SIG-M5 (cell line): ENCODE results near the gene VDAC1.
"Not testable (repeated sequence)": the region's sequence is repeated elsewhere in the genome, so short reads cannot be mapped to it uniquely, and the experiment has no call there.

Experiments used
- DNase-seq: peaks from one replicate; lab custom pipeline; 2025; lab: John Stamatoyannopoulos, UW

Gene VDAC1

DNA sequence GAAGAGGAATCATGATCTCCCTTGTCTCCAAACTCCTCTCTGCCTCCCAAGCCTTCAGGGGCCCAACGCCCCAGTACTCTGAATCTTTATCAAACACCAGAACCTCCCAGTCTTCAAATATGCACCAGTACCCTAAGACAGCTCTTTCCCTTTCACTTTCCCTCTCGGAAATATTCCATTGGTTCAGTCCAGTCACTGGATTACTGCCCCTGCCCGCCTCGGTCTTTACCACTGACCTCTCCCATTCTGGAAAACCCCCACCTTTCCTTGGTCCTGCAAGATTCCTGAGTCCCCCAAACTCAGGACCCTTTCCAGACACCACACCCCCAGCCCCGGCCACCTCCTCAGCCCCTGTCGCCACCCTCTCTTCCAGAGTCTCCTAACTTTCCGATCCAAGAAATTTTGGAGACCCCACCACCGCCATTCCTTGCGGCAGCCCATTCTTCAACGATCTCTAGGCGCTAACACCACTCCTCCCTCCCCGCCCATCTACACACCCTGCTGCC lies 37.0 kb downstream of the VDAC1 start:
- no peak for DNase-seq

DNA sequence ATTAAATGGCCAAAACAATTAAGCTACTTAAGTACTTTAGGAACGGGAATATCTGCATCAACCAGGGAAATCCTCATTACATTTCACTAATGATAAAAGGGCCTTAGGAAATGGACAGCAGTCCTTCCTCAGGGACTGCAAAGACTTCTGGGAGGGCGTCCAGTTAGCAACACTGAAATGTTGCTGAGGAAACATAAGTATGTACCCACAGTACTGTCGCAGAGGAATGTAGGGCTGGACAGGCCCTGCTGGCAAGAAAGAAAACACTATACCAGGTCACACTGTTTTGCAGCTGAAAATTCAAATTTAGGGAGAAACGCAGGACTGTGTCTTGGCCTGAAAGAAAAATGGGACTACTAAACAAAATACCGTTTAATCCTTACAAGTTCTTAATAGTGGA lies 37.7 kb downstream of the VDAC1 start:
- no peak for DNase-seq

DNA sequence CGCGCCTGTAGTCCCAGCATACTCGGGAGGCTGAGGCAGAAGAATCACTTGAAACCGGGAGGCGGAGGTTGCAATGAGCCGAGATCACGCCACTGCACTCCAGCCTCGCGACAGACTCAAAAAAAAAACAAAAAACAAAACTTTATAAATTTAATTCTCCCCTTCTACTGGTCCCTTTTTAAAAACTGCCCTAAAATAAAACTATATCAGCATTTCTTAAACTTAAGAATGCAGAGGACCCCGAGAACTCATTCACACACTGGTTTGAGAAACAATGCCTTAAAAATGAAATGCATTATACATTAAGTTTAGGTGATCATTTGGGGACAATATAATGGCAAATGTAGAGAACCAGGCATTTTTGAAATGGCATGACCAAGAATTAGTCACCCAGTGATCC lies 38.7 kb downstream of the VDAC1 start:
- no peak for DNase-seq

DNA sequence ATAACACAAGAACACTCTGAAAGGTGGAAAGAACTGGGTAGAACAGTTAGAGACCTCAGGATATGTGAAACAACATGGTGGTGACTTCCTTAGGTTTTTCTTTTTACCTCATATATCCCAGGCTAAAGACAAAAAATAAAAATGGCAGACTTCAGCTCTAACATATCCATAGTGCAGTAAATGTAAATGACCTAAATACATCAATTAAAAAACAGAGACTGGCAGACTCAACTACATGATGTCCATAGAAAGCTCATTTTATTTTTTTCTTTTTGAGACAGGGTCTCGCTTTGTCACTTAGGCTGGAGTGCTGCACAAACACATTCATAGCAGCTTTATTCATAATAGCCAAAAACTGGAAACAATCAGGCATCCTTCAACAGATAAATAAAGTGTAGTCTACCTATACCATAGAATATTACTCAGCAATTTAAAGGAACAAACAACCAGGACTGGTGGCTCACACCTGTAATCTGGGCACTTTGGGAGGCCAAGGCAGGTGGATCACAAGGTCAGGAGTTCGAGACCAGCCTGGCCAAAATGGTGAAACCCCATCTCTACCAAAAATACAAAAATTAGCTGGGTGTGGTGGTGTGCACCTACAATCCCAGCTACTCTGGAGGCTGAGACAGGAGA lies 41.2 kb downstream of the VDAC1 start:
- no peak for DNase-seq

DNA sequence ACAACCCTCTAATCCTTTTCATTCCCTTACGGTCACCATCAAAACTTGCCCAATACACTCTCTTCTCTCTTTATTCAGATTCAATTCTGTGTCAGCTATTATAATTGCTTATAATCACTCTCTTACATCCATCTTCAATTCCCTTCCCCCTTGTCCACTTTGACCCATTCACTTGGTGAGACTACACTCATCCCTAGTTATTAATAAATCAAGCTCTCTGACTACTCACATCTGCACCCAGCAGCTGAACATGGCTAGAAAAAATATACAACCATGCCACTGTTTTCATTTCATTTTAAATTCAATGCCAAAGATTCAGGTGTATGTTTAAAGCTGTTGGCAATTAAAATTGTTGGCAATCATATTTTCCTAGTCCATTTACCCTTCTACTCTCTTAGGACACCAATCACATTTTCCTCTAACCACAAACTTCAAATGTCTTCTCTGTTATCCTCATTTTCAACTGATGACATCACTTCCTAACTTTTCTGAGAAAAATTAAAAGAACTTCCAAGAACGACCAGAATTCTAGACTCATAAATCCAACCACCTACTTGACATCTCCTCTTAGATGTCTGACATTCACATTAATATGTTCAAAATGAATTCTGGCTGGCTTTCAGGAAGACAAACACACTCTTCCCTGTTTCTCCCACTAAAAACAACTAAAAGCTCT lies 41.8 kb downstream of the VDAC1 start:
- DNase-seq, result no peak

DNA sequence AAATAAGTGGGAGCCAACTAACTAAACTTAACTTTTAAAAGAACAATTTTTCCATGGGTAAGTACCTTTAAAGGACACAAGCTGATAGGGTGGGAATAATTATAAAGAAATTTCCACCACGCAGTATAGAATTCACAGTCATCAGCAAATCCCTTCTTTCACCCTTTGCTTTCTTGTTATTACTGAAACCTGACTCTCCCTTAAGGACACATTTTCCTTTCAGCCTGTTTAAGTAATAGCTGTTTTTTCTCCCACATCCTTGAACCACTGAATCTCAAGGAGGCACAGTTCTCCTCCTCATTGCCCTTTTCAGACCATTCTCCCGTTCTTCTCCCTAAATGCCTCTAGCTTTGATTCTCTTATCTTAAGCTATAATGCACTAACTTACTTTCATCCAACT lies 42.6 kb downstream of the VDAC1 start:
- no peak for DNase-seq

DNA sequence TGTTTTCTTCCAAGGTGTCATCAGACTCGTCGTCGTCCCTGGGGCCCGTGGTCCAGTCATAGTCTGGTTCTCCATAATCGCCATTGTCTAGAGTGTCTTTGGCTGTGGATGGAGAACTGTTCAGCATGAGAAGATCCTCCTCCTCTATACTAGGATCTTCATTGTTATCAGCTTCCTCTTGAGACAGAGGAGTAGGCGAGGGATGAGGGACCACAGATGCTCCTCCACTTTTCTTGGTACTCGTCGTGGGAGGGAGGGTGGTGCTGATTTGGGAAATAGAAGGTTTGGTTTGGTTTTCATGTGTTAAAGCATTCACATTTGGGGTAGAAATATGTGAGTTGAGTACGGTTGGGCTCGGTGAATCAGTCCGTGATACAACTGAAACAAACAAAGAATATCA lies 45.1 kb downstream of the VDAC1 start:
- DNase-seq, result no peak

DNA sequence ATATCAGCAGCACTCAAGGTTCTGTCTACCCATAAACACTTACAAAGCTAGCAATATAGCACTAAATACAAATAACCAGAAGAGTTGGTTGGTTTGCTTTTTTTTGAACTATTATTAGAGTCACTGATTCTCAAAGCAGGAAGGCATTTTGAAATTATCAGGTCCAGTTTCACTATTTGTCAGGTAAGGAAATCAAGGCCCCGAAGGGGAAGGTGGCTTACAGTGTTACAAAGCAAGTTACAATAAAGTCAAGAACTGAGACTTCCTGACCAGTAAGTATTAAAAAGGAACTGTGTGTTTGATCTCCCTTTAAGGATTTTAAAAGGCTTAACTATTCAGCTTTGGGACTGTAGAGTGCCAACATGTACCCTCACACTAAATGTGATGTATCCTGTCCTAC lies 47.2 kb downstream of the VDAC1 start:
- DNase-seq, result no peak

DNA sequence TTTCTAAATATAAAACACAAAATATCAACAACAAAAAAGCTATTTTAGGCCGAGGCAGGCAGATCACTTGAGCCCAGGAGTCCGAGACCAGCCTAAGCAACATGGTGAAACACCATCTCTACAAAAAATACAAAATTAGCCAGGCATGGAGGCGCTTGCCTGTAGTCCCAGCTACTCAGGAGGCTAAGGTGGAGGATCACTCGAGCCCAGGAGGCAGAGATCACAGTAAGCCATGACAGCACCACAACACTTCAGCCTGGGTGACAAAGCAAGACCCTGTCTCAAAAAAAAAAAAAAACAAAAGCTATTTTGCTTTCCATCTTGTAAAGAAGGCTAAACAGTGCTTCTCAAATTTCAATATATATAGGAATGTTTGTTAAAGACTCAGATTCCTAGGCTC lies 47.7 kb downstream of the VDAC1 start:
- DNase-seq, result no peak

DNA sequence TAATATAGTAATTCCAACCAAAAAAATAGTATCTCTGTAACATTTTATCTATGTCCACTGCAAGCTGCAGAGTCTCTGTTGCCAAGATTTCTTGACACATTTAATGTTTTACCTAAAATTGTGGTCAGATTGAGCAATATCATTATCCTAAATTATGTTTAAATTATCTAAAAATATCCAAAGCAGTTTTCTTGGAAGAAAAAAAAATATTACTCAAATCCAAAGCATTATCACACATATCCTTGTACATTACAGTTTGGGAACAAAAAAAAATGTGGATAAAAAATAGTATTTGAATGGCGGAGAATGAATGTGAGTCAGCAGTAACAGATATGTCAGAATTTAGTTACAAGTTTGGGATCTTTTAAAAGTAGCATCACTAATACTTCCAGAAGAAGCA lies 48.6 kb downstream of the VDAC1 start:
- DNase-seq, result not testable (repeated sequence)

DNA sequence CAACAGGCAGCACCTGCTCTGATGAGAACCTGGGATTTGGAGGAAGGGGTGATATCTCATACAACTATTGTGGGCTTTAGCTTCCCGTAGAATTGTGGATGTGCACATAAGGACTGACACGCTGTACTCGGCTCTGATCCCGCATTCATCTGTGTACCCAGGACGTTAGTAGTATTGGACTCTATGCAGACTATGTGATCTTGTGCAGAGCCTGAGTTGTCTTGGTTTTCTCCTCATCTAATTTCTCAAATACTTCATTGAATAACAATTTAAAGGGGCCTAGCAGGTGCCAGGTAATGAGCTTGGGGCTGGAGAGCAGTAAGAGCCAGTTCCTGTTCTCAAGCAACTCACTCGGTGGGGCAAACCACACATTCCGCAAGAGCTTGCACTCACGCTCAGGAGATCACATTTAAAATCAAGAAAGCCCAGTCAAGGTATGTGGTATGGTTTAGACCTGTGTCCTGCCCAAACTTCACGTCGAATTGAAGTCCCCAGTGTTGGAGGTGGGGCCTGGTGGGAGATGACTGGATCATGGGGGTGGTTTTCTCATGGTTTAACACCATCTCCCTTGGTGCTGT lies 51.1 kb downstream of the VDAC1 start:
- DNase-seq, result no peak

DNA sequence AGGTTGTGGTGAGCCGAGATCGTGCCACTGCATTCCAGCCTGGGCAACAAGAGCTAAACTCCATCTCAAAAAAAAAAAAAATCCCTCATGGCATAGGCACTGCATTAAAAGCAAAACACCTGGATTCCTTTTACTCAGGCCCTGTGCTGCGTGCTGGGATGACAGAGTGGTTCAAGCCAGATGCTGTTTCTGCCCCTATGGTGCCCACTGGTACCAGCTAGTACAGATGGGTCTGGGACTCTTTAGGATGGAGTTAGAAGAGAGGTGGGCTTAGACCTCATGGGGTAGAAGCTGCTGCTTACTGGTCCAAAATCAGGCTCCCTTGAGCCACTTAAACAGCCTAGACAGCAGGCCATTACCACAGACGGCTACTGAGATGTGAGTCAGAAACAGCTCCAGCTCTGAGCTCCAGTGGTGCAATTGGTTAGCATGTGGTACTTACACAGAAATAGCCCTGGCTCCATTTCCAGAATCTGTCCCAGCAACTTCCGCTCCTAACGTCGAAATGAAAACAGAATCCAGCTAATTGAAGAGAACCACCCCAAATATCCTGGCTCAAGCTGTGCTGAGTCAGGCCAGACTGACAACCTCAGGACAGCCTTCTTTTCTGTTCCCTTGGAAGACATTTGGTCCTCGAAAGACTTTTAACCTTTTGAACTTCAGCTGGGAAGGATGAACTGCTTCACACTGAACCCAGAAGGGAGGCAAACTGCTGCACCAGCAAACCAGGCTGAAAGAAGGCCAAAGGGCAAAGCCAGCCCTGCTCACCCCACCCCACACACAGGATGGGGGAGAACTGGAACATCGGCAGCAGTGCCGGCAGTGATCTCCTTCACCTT lies 51.8 kb downstream of the VDAC1 start:
- DNase-seq, result no peak

DNA sequence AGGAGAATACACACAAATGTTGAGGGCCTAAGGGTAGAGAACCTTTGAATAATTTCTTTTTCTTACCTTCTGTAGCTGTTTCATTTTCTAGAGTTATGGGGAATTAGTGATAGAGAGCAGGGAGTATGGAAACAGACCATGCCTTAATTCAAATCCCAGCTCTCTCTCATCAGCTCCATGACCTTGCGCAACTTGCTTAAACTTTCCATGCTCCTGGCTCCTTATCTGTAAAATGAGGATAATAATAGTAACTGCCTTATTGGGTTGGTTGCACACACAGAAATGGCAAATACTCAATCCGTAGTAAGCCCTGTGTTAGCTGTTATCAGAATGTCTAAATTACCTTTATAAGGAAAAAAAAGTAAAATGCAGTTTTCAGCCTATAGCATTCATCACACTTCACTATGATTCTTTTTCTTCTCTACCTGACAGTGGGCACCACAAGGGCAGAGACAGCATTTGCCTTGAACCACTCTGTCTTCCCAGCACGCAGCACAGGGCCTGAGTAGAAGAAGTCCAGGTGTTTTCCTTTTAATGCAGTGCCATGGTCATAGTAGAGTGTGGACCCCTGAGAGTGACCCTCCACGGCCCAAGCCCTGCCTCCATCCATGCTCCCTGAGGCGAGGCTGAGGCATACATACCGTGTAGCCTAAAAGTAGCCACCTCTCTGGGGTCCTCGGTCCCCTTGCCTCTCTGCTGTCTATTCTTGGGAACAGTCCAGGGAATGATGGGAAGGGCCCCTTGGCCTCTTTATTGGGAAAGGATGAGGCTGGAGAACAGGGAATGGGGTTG lies 53.8 kb downstream of the VDAC1 start:
- no peak for DNase-seq

DNA sequence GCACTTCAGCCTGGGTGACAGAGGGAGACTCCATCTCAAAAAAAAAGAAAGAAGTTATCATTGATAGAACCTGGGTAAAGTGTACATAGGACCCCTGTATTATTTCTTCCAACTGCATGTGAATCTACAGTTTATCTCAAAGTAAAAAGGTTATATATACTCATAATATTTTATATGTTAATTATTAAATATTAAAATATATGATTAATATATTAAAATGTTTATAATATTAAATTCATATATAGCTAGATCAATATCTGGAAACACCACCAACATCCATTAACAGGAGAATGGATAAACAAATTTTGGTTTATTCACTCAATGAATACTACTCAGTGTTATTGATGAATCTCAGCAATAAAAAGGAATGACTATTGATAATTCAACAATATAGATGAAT lies 56.1 kb downstream of the VDAC1 start:
- no peak for DNase-seq

DNA sequence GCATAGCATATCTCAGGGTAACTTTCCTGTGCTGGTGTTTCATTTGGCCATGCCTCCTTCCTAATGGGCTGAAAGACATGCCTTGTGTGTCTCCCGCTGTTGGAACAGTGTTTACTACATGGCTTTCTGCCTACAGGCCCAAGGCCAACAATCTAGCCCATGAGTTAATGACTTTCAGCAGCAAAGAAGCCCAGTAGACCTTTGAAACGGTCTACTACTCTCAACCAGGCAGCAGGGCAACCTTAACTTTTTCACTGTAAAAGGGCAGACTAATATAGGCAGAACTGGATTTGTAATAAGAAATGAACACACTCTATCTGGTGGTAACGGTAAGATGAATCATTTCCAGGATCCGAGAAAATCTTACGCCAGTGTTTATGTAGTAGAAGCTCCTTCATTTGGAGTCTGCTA lies 57.3 kb downstream of the VDAC1 start:
- DNase-seq, result no peak

DNA sequence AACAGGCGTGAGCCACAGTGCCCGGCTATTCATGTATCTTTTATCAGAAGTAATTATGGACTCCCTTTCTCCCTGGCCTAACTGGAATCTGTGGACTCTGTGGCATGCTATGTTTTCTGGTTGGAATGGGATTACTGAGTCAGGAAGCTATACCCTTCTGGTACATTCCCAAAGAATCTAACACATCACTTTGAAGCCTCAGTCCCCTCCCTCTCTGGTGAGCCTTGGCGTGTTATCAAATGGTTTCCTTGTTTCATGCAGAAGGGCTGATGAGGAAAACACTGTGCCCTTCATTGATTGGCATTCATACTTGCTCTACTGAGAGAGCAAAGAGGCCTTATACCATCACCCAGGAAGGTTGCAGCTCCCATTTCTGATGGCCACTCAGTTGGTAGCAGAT lies 59.2 kb downstream of the VDAC1 start:
- no peak for DNase-seq

DNA sequence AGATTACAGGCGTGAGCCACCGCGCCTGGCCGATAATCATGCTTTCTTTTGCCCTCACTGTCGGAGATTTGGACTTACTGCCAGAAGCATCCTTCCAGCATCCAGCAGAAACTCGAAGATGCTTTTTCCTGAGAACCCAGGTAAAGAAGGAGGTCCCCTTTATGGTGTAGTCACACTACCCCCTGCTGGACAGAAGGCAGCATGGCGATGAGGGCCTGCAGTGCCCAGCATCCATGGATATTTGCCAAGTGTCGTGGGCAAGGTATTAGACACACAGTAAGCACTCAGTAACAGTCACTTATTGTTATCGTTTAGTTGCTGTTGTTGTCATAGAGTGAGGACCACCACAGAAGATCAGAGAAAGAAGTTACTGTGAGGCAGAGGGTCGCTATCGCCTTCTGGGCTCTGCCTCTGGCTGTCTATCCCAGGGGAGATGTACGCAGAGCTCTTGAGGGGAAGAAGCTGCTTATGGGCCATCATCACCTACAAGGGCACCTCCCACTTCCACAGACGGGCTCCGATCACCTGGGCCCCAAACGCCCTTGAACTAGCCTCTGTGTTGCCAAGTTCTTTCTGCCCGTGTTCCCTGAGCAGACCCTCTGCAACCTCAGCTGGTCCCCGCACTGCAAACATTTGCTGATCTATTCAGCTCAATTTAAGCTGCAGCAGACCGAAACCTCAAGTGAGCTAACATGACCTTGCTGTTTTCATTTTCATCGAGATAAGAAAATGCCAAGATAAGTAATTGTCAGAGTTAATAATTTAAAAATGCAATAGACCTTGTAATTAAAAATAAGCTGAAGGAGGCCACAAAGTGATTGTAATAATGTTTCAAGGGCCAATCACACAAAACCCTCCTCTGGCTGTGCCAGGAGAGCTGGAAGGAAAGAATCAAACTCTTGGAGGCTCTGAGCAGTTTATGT lies 60.3 kb downstream of the VDAC1 start:
- DNase-seq, result no peak

DNA sequence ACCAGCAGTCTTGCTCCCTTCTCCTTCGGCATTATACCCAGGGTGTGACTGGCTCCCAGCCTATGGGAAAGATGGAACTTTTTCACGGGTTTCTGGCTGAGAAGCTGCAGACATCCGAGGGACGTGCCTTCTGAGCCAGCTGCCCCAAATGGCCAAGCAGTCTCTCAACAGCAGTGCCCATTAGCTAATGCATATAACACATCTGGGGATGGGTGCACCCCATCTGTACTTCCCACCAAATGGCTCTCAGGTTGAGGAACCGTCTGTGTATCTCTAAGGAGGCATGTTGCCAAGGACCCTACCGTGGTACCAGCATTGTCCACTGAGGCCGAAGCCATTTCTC lies 61.3 kb downstream of the VDAC1 start:
- no peak for DNase-seq

DNA sequence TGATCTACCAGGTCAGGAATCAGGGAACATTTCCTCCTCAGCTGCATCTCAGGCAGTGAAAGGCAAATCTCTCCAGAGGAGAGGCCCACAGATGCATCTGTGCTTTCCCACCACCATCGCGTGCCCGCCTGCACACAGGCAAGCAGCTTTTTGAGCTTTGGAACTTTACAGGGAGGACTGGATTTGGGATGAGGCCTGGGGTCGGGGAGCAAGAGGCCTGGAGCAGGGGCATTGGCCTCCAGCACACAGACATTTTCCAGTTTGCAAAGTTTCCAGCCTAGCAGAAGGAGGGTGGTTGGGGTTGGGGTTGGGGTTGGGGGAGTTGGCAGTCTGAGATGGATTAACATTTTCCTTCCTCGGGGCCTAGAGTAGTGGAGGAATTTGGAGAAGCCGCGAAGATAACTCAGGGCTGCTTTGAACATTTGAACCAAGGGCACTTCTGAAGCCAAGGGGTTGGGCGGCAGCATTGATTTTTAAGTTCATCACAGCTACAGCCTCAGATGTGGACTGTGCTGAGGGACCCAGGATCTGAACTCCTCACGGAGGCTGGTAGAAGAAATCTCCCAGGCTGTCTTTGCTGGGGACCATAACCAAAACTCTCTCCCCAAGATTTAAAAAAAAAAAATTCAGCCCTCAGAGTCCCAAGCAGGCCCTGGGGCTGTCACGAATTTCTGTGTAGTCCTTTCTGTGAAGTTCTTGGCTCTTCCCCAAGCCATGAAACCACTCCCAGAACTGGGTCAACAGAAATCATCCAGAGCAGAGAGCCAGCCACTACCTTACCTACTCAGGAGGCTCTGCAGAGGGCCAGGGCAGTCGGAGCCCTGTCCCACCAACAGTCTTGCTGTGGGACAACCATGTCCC lies 61.9 kb downstream of the VDAC1 start:
- DNase-seq, result no peak
